Activated CD8-positive, alpha-beta T cell treated with anti-CD3 and anti-CD28 coated beads for 36 hours (primary cell): Measurements from ENCODE around the gene PRR29. TPM values are rescaled to one million over a fixed set of nuclear protein-coding genes. Genes with fewer than 3 reads are reported as not detected.
A peak's percentile ranks its signal among the peaks of the same experiment; 100 is the strongest.
"Not testable (repeated sequence)": the region's sequence is repeated elsewhere in the genome, so short reads cannot be mapped to it uniquely, and the experiment has no call there.

Experiments used
- ATAC-seq: fragments of 200-7000 bp; cut with Tn5 transposase; one replicate; pipeline ENCODE4 v1.10.0; 2021; ENCODE audit warnings: mild to moderate bottlenecking, moderate library complexity
- CTCF ChIA-PET: fragments of 350-600 bp; sonication (Branson Sonifier 250); formaldehyde crosslinking; loops from one replicate; lab custom pipeline; 2021; ENCODE audit warnings: antibody characterized with exemption; lab: Charles Lee
- POLR2A ChIA-PET: fragments of 350-600 bp; sonication (Branson Sonifier 250); formaldehyde crosslinking; loops from one replicate; lab custom pipeline; 2021; ENCODE audit warnings: antibody characterized with exemption; lab: Charles Lee
- DNase-seq: peaks from one replicate; pipeline ENCODE4 v3.0.0-alpha.2; 2020
- H3K27ac Mint-ChIP-seq: one replicate; pipeline ENCODE4 v1.8.0; 2021; ENCODE audit warnings: mild to moderate bottlenecking, mixed read lengths
- H3K27me3 Mint-ChIP-seq: one replicate; pipeline ENCODE4 v1.8.0; 2021; ENCODE audit warnings: mixed read lengths
- H3K36me3 Mint-ChIP-seq: one replicate; pipeline ENCODE4 v1.8.0; 2021; ENCODE audit warnings: low read depth, mixed read lengths
- H3K4me1 Mint-ChIP-seq: one replicate; pipeline ENCODE4 v1.8.0; 2021; ENCODE audit warnings: low read depth, mixed read lengths
- H3K4me3 Mint-ChIP-seq: one replicate; pipeline ENCODE4 v1.8.0; 2021; ENCODE audit warnings: mild to moderate bottlenecking, moderate library complexity, mixed read lengths
- H3K9me3 Mint-ChIP-seq: one replicate; pipeline ENCODE4 v1.8.0; 2021; ENCODE audit warnings: mixed read lengths
- intact Hi-C: fragments of 100-400 bp; cut with micrococcal nuclease; formaldehyde crosslinking; loops from one replicate; pipeline ENCODE4 v1.10.0; 2022
- total RNA-seq, 2 experiments: library from RNA; stranded (reverse); gene quantifications; one replicate each; pipeline ENCODE4 v1.2.3, GENCODE V29; 2021
- TF ChIP-seq, protein P1 (sequence below): fragments of 200-600 bp; IDR thresholded peaks from one replicate; pipeline ENCODE4 v1.8.0; 2022; ENCODE audit warnings: antibody characterized with exemption, mild to moderate bottlenecking

The PRR29 gene
- total RNA-seq, 2 experiments from 2014 or later, result 0.74 to 2.5 TPM

DNA sequence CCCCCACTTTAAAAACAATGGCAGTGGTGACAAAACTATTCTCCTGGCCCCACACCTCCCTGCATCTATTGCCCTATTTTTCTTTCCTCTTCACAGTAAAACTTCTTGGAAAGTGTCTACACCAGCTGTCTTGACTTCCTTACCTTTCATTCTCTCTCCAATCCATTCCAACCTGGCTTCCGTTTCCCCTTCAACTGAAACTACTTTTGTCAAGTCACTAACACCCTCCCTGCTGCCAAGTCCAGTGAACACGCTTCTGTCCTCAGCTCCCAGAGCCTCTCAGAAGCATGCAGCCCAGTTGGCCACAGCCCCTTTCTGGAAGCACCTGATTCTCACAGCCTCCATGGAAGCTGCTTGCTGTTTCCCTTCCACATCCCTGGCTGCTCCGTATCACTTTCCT, 21.4 kb upstream of the PRR29 start:
- no peak for ATAC-seq
- H3K27me3 Mint-ChIP-seq, result no peaks in the 10 kb centered on the region
- H3K36me3 Mint-ChIP-seq, result no peaks in the 10 kb centered on the region
- peaks cover 16% of the 10 kb centered on the region for H3K4me1 Mint-ChIP-seq
- intact Hi-C loops, result no loop called here
- ChIA-PET POLR2A (interaction anchor here (2.1 kb wide), 1 partner anchor 9 kb away, joined by 6 read pairs; no protein-coding TSS in a partner anchor), CTCF (interaction anchor here (1.2 to 2.8 kb wide), 6 partner anchors 9 to 57 kb away, joined by 3 to 12 read pairs (median 4); no protein-coding TSS in a partner anchor)
- TF ChIP-seq, protein P1, sequence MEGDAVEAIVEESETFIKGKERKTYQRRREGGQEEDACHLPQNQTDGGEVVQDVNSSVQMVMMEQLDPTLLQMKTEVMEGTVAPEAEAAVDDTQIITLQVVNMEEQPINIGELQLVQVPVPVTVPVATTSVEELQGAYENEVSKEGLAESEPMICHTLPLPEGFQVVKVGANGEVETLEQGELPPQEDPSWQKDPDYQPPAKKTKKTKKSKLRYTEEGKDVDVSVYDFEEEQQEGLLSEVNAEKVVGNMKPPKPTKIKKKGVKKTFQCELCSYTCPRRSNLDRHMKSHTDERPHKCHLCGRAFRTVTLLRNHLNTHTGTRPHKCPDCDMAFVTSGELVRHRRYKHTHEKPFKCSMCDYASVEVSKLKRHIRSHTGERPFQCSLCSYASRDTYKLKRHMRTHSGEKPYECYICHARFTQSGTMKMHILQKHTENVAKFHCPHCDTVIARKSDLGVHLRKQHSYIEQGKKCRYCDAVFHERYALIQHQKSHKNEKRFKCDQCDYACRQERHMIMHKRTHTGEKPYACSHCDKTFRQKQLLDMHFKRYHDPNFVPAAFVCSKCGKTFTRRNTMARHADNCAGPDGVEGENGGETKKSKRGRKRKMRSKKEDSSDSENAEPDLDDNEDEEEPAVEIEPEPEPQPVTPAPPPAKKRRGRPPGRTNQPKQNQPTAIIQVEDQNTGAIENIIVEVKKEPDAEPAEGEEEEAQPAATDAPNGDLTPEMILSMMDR, result no peak
- H3K27ac Mint-ChIP-seq, result no peak overlapping the region
- peaks cover under 1% of the 10 kb centered on the region for H3K9me3 Mint-ChIP-seq
- H3K4me3 Mint-ChIP-seq, result no peak overlapping the region
- no peak for DNase-seq

DNA sequence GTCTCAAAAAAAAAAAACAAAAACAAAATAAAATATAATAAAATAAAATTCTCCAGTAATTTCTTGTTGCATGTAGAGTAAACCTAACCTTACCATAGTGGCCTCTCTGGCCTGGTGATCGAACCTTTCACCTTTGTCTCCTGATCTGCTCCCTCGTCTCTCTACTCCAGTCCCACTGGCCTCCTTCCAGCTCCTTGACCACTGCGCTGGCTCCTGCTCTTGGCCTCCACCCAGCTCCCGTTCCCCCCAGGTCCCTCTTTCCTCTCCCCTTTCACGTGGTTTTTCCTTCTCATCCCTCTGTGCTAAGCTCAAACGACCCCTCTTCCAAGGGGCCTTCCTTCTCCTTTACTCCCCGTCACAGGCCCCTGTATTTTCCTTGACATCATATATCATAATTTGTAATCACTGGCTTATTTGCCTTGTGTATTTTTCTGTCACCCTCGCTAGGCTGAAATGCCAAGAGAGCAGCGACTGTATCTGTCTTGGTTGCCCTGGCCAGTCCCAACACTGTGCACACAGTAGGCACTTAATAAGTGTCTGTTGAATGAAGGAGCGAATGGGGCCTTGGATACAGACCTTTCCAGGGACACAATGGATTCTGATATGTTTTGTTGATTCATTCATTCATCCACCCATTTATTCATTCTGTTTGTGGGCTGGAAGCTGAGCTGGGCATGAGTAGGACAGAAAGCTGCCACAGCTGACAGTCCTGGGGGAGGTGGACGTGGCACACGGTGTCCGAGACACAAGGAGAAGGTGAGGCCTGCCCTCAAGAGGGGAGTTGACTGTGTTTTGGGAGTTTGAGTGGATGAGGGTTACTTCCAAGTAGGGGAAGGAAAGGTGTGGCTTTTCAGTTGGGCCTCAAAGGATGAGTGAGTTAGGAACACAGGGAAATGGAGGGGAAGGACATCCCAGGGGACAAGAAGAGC, 19.6 kb upstream of the PRR29 start:
- Mint-ChIP-seq H3K4me1 (peaks cover 16% of the 10 kb centered on the region), H3K9me3 (peaks cover 10% of the 10 kb centered on the region), H3K27ac (no peak overlapping the region), H3K36me3 (peaks cover 1% of the 10 kb centered on the region), H3K4me3 (no peak overlapping the region), H3K27me3 (no peaks in the 10 kb centered on the region)
- ChIA-PET POLR2A (interaction anchor here (0.9 to 1.5 kb wide), 3 partner anchors 11 to 17 kb away, joined by 3 to 4 read pairs (median 4); no protein-coding TSS in a partner anchor), CTCF (interaction anchor here (1.2 to 3.1 kb wide), 6 partner anchors 10 to 67 kb away, joined by 4 to 14 read pairs (median 10); partner anchors contain the start of gene CSHL1)
- ATAC-seq, result no peak
- TF ChIP-seq, protein P1, result no peak
- intact Hi-C loops, result no loop called here
- DNase-seq, result no peak

DNA sequence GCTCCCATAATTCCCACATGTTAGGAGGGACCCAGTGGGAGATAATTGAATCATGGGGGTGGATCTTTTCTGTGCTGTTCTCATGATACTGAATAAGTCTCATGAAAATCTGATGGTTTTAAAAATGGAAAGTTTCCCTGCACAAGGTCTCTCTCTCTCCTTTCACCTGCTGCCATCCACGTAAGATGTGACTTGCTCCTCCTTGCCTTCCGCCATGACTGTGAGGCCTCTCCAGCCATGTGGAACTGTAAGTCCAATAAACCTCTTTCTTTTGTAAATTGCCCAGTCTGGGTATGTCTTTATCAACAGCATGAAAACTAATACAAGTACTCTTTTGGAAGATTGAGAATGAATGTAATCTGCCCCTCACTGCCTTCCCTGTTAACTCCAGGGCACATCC, 15.5 kb upstream of the PRR29 start:
- H3K36me3 Mint-ChIP-seq, POLR2A ChIA-PET, H3K27me3 Mint-ChIP-seq, intact Hi-C loops, DNase-seq, H3K9me3 Mint-ChIP-seq, H3K4me3 Mint-ChIP-seq, ATAC-seq: not testable (repeated sequence)
- Mint-ChIP-seq H3K4me1 (peaks cover 27% of the 10 kb centered on the region), H3K27ac (peak overlapping the region; percentile 64)
- CTCF ChIA-PET, result interaction anchor here (0.8 to 10.0 kb wide), 4 partner anchors 8 to 64 kb away, joined by 3 to 126 read pairs (median 4); partner anchors contain the start of gene GH1

- H3K4me1 Mint-ChIP-seq, result peaks cover 27% of the 10 kb centered on the region
- CTCF ChIA-PET, result interaction anchor here (3.4 to 10.0 kb wide), 2 partner anchors 64 to 72 kb away, joined by 13 to 126 read pairs; partner anchors contain the start of genes CSHL1 and GH1
- H3K27me3 Mint-ChIP-seq, result no peaks in the 10 kb centered on the region
- POLR2A ChIA-PET, result interaction anchor here (1.1 kb wide), 1 partner anchor 42 kb away, joined by 4 read pairs; no protein-coding TSS in a partner anchor
- no peak overlapping the region for H3K4me3 Mint-ChIP-seq
- DNase-seq, result no peak
- H3K36me3 Mint-ChIP-seq, result peaks cover 1% of the 10 kb centered on the region
- no peak overlapping the region for H3K27ac Mint-ChIP-seq
- H3K9me3 Mint-ChIP-seq, result peaks cover 10% of the 10 kb centered on the region
- ATAC-seq, result no peak
- intact Hi-C loops, result no loop called here
- TF ChIP-seq, protein P1, result no peak
Observed at GRCh38 chr17:63983320-63983719, 14.8 kb upstream of the PRR29 start.

DNA sequence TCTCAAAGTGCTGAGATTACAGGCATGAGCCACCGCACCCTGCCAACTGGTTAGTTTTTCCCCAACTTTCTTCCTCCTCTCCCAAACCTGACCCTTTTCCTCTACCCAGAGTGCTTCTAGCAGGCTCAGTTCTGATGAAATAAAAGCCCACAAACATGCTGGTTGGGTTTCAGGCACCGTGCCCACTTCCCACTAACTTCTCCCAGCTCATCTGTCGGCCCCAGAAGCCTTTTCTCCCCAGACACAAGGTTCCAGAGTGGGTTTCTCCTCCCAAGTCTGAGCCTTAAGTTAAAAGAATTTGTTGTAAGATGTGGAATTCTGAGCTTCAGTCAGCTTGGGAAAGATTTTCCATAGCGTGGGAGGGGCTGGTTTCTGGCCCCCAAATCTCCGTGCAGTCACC, 13.9 kb upstream of the PRR29 start:
- ATAC-seq, result no peak
- Mint-ChIP-seq H3K27me3 (no peaks in the 10 kb centered on the region), H3K36me3 (peaks cover 1% of the 10 kb centered on the region), H3K9me3 (peaks cover 10% of the 10 kb centered on the region), H3K4me3 (no peak overlapping the region), H3K27ac (no peak overlapping the region), H3K4me1 (peaks cover 27% of the 10 kb centered on the region)
- TF ChIP-seq, protein P1, result no peak
- DNase-seq, result no peak
- CTCF ChIA-PET, result interaction anchor here (1.0 to 10.0 kb wide), 8 partner anchors 9 to 118 kb away, joined by 3 to 126 read pairs (median 6); partner anchors contain the start of genes CSHL1 and GH1
- intact Hi-C loops, result no loop called here
- POLR2A ChIA-PET, result interaction anchor here (0.8 to 1.4 kb wide), 6 partner anchors 9 to 41 kb away, joined by 3 to 6 read pairs (median 4); no protein-coding TSS in a partner anchor
